ENCODE data around the gene BRD7. TPM values are rescaled to one million over a fixed set of nuclear protein-coding genes. Genes with fewer than 3 reads are reported as not detected.

BRD7 gene
- total RNA-seq, 1 experiment from 2014 or later = 122 TPM

DNA sequence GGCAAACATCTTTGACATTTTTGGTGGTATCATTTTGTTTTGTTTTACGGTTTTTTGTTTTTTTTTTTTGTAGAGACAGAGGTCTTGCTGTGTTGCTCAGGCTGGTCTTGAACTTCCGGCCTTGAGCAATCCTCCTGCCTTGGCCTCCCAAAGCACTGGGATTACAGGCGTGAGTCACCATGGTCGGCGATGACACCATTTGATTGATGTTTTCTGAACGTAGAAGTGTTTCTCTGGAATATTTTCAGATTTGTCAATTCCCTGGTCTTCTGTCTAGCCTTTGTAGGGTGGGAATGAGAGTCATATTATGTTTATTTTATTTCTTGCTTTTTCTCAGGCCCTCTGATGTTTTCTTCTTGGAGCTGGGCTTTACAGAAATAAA is 32.2 kb upstream of the BRD7 start (continued):
- TF ChIP-seq MLX (CRISPR knock-in tag; IDR thresholded peaks at IDR 0.05) (no peak), FOXK1 (CRISPR knock-in tag; IDR thresholded peaks at IDR 0.05) (no peak)

GRCh38 chr16:50400312-50400966 is 31.7 kb upstream of the BRD7 start:
- no peaks in the 10 kb centered on the region; the same call in 1 of the 2 replicates for H3K27me3 Mint-ChIP-seq (ENCODE audit: low read depth)

GRCh38 chr16:50399411-50399810 is 30.6 kb upstream of the BRD7 start:
- H3K27me3 Mint-ChIP-seq (ENCODE audit: low read depth) = no peaks in the 10 kb centered on the region; the same call in 1 of the 2 replicates
- POLR2A ChIA-PET = no interaction called here

More at GRCh38 chr16:50400312-50400966, 31.7 kb upstream of the BRD7 start:
- TF ChIP-seq NR1H2 (CRISPR knock-in tag; IDR thresholded peaks at IDR 0.05) = no peak
- no peak overlapping the region for H3K27ac Mint-ChIP-seq
- peaks cover 5% of the 10 kb centered on the region for H3K4me1 Mint-ChIP-seq
- H3K9me3 Mint-ChIP-seq = no peaks in the 10 kb centered on the region
- POLR2A ChIA-PET = interaction anchor here (0.6 kb wide), 1 partner anchor 100 kb away, joined by 3 read pairs; no protein-coding TSS in a partner anchor
- H3K36me3 Mint-ChIP-seq = no peaks in the 10 kb centered on the region
- ATAC-seq (no peak), DNase-seq (ENCODE audit: low spot score) (no peak)
- CTCF ChIA-PET = interaction anchor here (0.7 kb wide), 1 partner anchor 72 kb away, joined by 5 read pairs; no protein-coding TSS in a partner anchor
- no peak overlapping the region for H3K4me3 Mint-ChIP-seq

More at GRCh38 chr16:50399411-50399810, 30.6 kb upstream of the BRD7 start:
- Mint-ChIP-seq H3K9me3 (no peaks in the 10 kb centered on the region), H3K4me1 (peaks cover 16% of the 10 kb centered on the region), H3K36me3 (no peaks in the 10 kb centered on the region), H3K4me3 (no peak overlapping the region), H3K27ac (no peak overlapping the region; the same call in 1 of the 2 replicates)
- ATAC-seq (no peak), DNase-seq (ENCODE audit: low spot score) (no peak)
- no peak for TF ChIP-seq SOX15 (CRISPR knock-in tag; IDR thresholded peaks at IDR 0.05)
- no peak for TF ChIP-seq ZNF416 (CRISPR knock-in tag; IDR thresholded peaks at IDR 0.05)
- no peak for TF ChIP-seq ZNF317 (CRISPR knock-in tag; IDR thresholded peaks at IDR 0.05; ENCODE audit: borderline replicate concordance, low read depth)
- TF ChIP-seq ZNF532 (CRISPR knock-in tag; IDR thresholded peaks at IDR 0.05; ENCODE audit: borderline replicate concordance) = no peak
- no peak for TF ChIP-seq FOXP1 (CRISPR knock-in tag; IDR thresholded peaks at IDR 0.05; ENCODE audit: borderline replicate concordance)
- TF ChIP-seq ZSCAN18 (CRISPR knock-in tag; IDR thresholded peaks at IDR 0.05) = no peak
- TF ChIP-seq, protein P1, sequence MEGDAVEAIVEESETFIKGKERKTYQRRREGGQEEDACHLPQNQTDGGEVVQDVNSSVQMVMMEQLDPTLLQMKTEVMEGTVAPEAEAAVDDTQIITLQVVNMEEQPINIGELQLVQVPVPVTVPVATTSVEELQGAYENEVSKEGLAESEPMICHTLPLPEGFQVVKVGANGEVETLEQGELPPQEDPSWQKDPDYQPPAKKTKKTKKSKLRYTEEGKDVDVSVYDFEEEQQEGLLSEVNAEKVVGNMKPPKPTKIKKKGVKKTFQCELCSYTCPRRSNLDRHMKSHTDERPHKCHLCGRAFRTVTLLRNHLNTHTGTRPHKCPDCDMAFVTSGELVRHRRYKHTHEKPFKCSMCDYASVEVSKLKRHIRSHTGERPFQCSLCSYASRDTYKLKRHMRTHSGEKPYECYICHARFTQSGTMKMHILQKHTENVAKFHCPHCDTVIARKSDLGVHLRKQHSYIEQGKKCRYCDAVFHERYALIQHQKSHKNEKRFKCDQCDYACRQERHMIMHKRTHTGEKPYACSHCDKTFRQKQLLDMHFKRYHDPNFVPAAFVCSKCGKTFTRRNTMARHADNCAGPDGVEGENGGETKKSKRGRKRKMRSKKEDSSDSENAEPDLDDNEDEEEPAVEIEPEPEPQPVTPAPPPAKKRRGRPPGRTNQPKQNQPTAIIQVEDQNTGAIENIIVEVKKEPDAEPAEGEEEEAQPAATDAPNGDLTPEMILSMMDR (IDR thresholded peaks at IDR 0.05) = no peak
- no peak for TF ChIP-seq USF2 (CRISPR knock-in tag; IDR thresholded peaks at IDR 0.05)
- CTCF ChIA-PET = no interaction called here
